Activated CD8-positive, alpha-beta memory T cell treated with anti-CD3 and anti-CD28 coated beads for 1 hour (primary cell): ENCODE measurements around the gene TRMT2B.
"Not testable (repeated sequence)": the region's sequence is repeated elsewhere in the genome, so short reads cannot be mapped to it uniquely, and the experiment has no call there.

ENCODE experiments used
- DNase-seq, 2 donors: peaks; one replicate each; pipeline ENCODE4 v3.0.0-alpha.2; 2020; ENCODE audit warnings: low read depth in 1 of 2; ENCODE audit errors: extremely low read depth in 1 of 2

Gene TRMT2B

GRCh38 chrX:101009090-101009489 is 42.8 kb downstream of the TRMT2B start:
- DNase-seq: no peak

GRCh38 chrX:100999451-100999850 is 52.5 kb downstream of the TRMT2B start:
- DNase-seq: no peak

GRCh38 chrX:100995469-100995868 is 56.4 kb downstream of the TRMT2B start:
- no peak for DNase-seq

GRCh38 chrX:100994352-100995281 is 57.3 kb downstream of the TRMT2B start:
- DNase-seq: no peak

- DNase-seq: no peak
Measured at GRCh38 chrX:100990139-100990538, 61.8 kb downstream of the TRMT2B start.

- DNase-seq: no peak
Measured at GRCh38 chrX:100984818-100985217, 67.1 kb downstream of the TRMT2B start.

GRCh38 chrX:100981498-100981845 is 70.4 kb downstream of the TRMT2B start:
- DNase-seq: not testable (repeated sequence)

- no peak for DNase-seq
Measured at GRCh38 chrX:100980608-100981497, 71.1 kb downstream of the TRMT2B start.

GRCh38 chrX:100979881-100980607 is 71.9 kb downstream of the TRMT2B start:
- no peak for DNase-seq

- no peak for DNase-seq
Measured at GRCh38 chrX:100976211-100976610, 75.7 kb downstream of the TRMT2B start.

GRCh38 chrX:100975212-100975611 is 76.7 kb downstream of the TRMT2B start:
- no peak for DNase-seq

GRCh38 chrX:100973411-100973810 is 78.5 kb downstream of the TRMT2B start:
- no peak for DNase-seq

GRCh38 chrX:100969936-100970335 is 82.0 kb downstream of the TRMT2B start:
- DNase-seq: no peak

- no peak for DNase-seq
Measured at GRCh38 chrX:100969408-100969807, 82.5 kb downstream of the TRMT2B start, which contains the start of gene ARL13A. TSS of gene ARL13A (plus strand) at chrX:100969708. CDS start at chrX:100973690, 3,982 bp downstream.

GRCh38 chrX:100964362-100964761 is 87.5 kb downstream of the TRMT2B start:
- no peak for DNase-seq

- DNase-seq: no peak
Measured at GRCh38 chrX:100962811-100963210, 89.1 kb downstream of the TRMT2B start.
